HL-60/S4 (cell line): ENCODE results near the gene SPATA6L.

Experiments used
- in situ Hi-C: fragments of 300-500 bp; cut with MboI; formaldehyde crosslinking; loops from 2 replicates; pipeline ENCODE4 v1.14.3; 2022; ENCODE audit warnings: low sequenced_read_pairs

The SPATA6L gene

GRCh38 chr9:4590430-4591122 lies 75.7 kb downstream of the SPATA6L start:
- in situ Hi-C loops: no loop called here

- in situ Hi-C loops: no loop called here
These were observed 77.6 kb downstream of the SPATA6L start for GRCh38 chr9:4588721-4589120.

- in situ Hi-C loops: no loop called here
These were observed 81.1 kb downstream of the SPATA6L start for GRCh38 chr9:4585135-4585534.

GRCh38 chr9:4584636-4585035 lies 81.6 kb downstream of the SPATA6L start:
- in situ Hi-C loops: no loop called here

GRCh38 chr9:4583001-4583400 lies 83.3 kb downstream of the SPATA6L start:
- in situ Hi-C loops: no loop called here

GRCh38 chr9:4581861-4582565 lies 84.3 kb downstream of the SPATA6L start:
- in situ Hi-C loops: no loop called here

- in situ Hi-C loops: no loop called here
These were observed 85.1 kb downstream of the SPATA6L start for GRCh38 chr9:4581035-4581760.

GRCh38 chr9:4579001-4579400 lies 87.3 kb downstream of the SPATA6L start:
- in situ Hi-C loops: no loop called here

GRCh38 chr9:4576448-4576847 lies 89.8 kb downstream of the SPATA6L start:
- in situ Hi-C loops: no loop called here

- in situ Hi-C loops: no loop called here
These were observed 90.3 kb downstream of the SPATA6L start for GRCh38 chr9:4575997-4576396.

GRCh38 chr9:4574657-4575243 lies 91.5 kb downstream of the SPATA6L start:
- in situ Hi-C loops: no loop called here

- in situ Hi-C loops: no loop called here
These were observed 92.5 kb downstream of the SPATA6L start for GRCh38 chr9:4573634-4574389.

GRCh38 chr9:4573176-4573575 lies 93.1 kb downstream of the SPATA6L start:
- in situ Hi-C loops: no loop called here

GRCh38 chr9:4572184-4572826 lies 94.0 kb downstream of the SPATA6L start:
- in situ Hi-C loops: no loop called here

GRCh38 chr9:4569101-4569500 lies 97.2 kb downstream of the SPATA6L start:
- in situ Hi-C loops: no loop called here

GRCh38 chr9:4567601-4568000 lies 98.7 kb downstream of the SPATA6L start:
- in situ Hi-C loops: no loop called here

GRCh38 chr9:4566806-4567205 lies 99.5 kb downstream of the SPATA6L start:
- in situ Hi-C loops: no loop called here

GRCh38 chr9:4563105-4563504 lies 103.2 kb downstream of the SPATA6L start:
- in situ Hi-C loops: no loop called here

GRCh38 chr9:4559261-4560182 lies 106.8 kb downstream of the SPATA6L start:
- in situ Hi-C loops: no loop called here
